SIG-M5 treated with dmso at 0.1 percent for 504 hours (cell line): Measurements from ENCODE around the gene PCDHA2.
"Not testable (repeated sequence)": the region's sequence is repeated elsewhere in the genome, so short reads cannot be mapped to it uniquely, and the experiment has no call there.

Source experiments
- DNase-seq: peaks from one replicate; lab custom pipeline; 2025; ENCODE audit not compliant: unreplicated experiment; lab: John Stamatoyannopoulos, UW

The PCDHA2 gene

DNA sequence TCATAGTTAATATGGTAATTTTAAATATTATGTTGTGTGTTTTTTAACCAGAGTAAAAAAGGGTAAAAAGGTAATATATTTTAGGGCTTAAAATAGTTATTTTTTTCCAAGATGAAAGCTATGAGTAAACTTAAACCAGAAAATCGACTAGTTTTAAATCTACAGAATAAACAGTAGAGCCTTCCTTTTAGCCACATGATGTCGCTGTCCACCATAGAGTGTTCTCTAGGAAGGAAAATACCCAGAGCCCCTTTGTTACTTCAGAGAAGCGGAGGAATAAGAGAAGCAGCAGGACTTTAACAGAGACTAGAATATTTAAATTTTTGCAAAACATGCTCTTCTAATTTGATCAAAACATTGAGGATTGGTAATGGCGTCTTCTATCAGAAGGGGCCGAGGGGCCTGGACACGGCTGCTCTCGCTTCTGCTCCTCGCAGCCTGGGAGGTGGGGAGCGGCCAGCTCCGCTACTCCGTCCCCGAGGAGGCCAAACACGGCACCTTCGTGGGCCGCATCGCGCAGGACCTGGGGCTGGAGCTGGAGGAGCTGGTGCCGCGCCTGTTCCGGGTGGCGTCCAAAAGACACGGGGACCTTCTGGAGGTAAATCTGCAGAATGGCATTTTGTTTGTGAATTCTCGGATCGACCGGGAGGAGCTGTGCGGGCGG, at the start of gene PCDHA2:
TSS of gene PCDHA2 (plus strand) at position 258 of the 664 bp plus-strand sequence.
- DNase-seq, result no peak

DNA sequence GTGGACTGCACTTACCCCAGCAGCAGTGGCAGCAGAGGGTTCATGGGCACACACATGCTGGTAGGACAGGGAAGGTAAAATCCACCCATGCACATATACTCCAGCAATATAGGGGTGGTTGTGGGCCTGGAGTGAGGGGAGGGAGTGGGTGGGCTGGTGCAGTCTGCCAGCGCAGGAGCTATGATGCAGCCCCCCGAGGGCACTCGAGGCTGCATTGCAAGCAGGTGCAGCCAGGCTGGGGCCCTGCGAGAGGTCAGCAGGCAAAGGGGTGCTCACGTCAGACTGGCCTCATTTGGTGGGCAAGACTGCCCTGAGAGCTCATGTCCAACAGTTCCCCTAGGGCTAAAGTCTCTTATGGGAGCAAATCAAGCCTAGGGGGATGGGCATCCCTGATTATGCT, 41.1 kb upstream of the PCDHA2 start:
- no peak for DNase-seq

DNA sequence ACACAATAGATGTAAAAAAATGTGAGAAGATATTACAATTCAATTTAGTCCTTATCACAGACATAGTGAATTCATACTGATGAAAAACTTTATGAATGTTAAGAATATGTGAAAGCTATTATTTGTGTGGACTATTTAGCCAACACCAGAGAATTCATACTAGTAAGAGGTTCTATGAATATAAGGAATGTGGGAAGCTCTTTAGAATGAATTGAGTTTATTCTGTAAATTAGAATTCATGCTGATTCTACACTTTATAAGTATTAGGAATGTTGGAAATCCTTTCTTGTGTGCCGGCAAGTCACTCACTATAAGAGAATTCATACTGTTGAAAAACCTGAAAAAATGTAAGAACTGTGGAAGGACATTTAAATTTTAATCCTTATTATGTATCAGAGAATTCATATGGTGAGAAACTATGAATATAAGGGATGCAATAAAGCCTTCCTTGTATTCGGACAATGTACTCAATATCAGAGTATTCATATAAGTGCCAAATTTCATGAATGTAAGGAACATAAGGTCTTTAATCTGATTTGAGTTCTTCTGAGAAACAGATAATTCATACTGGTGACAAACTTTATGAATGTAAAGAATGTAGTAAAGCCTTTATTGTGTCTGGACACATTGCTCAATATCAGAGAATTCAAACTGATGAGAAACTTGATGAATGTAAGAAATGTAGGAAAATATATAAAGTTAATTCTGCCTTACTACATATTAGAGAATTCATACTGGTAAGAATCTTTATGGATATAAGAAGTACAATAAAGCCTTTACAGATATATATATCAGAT, 30.3 kb upstream of the PCDHA2 start:
- no peak for DNase-seq

DNA sequence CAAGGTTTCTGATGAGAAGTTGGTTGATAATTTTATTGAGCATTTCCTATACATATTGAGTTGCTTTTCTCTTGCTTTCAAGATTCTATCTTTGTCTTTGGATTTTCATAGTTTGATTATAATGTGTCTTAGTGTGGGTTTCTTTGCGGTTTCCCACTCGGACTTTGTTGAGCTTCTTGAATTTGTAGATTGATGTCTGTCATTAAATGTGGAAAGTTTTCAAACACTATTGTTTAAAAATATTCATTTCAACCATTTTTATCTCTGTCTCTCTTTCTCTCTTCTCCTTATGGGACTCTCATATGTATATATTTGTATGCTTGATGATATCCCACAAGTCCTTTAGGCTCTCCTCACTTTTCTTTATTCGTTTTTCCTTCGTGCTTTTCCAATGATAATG, 27.2 kb upstream of the PCDHA2 start:
- no peak for DNase-seq

DNA sequence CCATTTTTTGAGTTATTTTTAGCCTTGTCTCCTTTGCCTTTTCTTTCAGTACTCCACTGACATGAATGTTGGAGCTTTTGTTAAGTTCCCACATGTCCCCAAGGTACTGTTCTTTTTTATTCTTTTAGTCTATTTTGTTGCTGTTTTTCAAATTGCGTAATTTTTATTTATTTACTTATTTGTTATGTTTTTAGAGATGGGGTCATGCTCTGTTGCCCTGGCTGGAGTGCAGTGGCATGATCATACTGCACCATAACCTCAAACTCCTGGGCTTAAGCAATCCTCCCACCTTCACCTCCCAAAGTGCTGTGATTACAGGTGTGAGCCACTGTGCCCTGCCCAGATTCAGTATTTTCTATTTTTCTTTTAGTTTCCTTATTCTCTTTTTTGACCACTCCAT, 14.1 kb upstream of the PCDHA2 start:
- DNase-seq, result no peak

DNA sequence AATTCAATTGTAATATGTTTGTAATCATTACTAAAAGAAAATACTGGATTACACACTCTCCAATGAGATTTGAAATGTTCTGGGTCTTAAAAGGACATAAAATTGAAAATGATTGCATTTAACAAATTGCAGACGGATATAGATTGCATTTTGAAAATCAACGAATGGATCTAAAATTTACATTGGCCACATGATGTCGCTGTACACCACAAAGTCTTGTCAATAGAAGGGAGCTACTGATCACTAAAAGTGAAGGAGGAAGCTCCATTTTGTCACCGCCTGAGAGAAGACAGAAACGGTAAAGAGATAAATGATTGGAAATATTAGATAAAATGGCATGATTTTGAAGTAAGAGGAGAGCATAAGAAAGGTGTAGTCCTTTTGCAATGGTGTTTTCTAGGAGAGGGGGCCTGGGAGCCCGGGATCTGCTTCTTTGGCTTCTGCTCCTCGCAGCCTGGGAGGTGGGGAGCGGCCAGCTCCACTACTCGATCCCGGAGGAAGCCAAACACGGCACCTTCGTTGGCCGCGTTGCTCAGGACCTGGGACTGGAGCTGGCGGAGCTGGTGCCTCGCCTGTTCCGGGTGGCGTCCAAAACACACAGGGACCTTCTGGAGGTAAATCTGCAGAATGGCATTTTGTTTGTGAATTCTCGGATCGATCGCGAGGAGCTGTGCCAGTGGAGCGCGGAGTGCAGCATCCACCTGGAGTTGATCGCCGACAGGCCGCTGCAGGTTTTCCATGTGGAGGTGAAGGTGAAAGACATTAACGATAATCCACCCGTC, 8.6 kb upstream of the PCDHA2 start, which contains the start of gene PCDHA1:
TSS of gene PCDHA1 (plus strand) at position 236 of the 782 bp plus-strand sequence.
- DNase-seq, result no peak

DNA sequence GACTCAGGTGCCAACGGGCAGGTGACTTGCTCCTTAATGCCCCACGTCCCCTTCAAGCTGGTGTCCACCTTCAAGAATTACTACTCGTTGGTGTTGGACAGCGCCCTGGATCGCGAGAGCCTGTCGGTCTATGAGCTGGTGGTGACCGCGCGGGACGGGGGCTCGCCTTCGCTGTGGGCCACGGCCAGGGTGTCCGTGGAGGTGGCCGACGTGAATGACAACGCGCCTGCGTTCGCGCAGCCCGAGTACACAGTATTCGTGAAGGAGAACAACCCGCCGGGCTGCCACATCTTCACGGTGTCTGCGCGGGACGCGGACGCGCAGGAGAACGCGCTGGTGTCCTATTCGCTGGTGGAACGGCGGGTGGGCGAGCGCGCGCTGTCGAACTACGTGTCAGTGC, 7.2 kb upstream of the PCDHA2 start:
- not testable (repeated sequence) for DNase-seq

DNA sequence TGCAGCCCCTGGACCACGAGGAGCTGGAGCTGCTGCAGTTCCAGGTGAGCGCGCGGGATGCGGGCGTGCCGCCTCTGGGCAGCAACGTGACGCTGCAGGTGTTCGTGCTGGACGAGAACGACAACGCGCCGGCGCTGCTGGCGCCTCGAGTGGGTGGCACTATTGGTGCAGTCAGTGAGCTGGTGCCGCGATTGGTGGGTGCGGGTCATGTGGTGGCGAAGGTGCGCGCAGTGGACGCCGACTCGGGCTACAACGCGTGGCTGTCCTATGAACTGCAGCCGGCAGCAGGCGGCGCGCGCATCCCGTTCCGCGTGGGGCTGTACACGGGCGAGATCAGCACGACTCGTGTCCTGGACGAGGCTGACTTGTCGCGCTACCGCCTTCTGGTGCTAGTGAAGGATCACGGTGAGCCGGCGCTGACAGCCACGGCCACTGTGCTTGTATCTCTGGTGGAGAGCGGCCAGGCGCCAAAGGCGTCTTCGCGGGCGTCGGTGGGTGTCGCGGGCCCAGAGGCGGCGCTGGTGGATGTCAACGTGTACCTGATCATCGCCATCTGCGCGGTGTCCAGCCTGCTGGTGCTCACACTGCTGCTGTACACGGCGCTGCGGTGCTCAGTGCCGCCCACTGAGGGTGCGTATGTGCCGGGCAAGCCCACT, 6.7 kb upstream of the PCDHA2 start:
- DNase-seq, result not testable (repeated sequence)

DNA sequence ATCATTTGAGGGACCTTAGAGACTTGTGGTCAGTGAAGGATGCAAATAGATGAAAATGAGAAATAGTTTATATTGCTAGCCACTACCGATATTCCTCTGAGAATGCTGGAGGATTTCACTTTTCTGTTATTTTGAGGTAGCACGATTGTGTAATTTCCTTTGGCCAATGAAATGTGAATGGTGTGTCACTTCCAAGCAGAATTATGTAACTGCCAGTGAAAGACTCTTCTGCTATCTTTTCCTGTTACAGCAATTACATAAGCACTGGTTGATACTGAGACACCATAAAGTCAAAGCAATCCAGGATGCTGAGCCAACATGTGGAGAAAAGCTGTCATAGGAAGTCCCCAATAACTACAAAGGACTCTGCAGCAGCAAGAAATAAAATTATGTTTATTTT, 3.6 kb upstream of the PCDHA2 start:
- DNase-seq, result peak; percentile 70

DNA sequence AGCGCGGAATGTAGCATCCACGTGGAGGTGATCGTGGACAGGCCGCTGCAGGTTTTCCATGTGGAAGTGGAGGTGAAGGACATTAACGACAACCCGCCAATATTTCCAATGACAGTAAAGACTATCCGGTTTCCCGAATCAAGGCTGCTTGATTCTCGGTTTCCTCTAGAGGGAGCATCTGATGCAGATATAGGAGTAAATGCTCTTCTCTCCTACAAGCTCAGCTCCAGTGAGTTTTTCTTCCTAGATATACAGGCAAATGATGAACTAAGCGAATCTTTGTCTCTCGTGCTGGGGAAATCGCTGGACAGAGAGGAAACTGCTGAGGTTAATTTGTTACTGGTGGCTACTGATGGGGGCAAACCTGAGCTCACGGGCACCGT, 598 bp downstream of the PCDHA2 start:
- DNase-seq, result no peak

DNA sequence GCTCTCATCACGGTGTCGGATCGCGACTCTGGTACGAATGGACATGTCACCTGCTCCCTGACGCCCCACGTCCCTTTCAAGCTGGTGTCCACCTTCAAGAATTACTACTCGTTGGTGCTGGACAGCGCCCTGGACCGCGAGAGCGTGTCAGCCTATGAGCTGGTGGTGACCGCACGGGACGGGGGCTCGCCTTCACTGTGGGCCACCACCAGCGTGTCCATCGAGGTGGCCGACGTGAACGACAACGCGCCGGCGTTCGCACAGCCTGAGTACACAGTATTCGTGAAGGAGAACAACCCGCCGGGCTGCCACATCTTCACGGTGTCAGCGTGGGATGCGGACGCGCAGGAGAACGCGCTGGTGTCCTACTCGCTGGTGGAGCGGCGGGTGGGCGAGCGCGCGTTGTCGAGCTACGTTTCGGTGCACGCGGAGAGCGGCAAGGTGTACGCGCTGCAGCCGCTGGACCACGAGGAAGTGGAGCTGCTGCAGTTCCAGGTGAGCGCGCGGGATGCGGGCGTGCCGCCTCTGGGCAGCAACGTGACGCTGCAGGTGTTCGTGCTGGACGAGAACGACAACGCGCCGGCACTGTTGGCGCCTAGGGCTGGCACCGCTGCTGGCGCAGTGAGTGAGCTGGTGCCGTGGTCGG, 1.5 kb downstream of the PCDHA2 start:
- not testable (repeated sequence) for DNase-seq

DNA sequence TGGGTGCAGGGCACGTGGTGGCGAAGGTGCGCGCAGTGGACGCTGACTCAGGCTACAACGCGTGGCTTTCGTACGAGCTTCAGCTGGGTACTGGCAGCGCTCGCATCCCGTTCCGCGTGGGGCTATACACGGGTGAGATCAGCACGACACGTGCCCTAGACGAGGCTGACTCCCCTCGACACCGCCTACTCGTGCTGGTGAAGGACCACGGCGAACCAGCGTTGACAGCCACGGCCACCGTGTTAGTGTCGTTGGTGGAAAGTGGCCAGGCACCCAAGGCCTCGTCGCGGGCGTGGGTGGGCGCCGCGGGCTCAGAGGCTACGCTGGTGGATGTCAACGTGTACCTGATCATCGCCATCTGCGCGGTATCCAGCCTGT, 2.1 kb downstream of the PCDHA2 start:
- no peak for DNase-seq

DNA sequence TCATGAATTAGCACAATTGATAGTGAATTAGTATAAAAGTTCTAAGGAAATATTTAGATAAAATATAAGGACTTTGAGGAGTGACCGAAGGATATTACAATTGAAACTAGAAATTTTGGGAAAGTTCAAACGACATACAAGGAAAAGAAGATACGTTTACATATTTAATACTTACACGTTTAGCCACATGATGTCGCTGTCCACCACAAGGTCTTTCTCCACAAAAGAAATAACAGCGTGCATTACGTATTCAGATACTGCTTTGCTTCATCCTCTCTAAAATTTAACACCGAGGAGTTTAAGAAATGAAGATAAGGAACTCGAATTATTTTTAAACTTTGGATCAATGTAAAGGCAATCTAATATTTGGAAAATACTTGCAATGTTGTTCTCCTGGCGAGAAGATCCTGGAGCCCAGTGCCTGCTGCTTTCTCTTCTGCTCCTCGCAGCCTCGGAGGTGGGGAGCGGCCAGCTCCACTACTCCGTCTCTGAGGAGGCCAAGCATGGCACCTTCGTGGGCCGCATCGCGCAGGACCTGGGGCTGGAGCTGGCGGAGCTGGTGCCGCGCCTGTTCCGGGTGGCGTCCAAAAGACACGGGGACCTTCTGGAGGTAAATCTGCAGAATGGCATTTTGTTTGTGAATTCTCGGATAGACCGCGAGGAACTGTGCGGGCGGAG, 6.3 kb downstream of the PCDHA2 start, which contains the start of gene PCDHA3:
TSS of gene PCDHA3 (plus strand) at position 242 of the 678 bp plus-strand sequence.
- no peak for DNase-seq

DNA sequence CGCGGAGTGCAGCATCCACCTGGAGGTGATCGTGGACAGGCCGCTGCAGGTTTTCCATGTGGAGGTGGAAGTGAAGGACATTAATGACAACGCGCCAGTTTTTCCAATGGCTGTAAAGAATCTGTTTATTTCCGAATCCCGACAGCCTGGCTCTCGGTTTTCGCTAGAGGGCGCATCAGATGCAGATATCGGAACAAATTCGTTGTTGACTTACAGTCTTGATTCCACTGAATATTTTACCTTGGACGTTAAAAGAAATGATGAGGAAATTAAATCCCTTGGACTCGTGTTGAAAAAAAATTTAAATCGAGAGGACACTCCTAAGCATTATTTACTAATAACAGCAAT, 6.8 kb downstream of the PCDHA2 start:
- no peak for DNase-seq

DNA sequence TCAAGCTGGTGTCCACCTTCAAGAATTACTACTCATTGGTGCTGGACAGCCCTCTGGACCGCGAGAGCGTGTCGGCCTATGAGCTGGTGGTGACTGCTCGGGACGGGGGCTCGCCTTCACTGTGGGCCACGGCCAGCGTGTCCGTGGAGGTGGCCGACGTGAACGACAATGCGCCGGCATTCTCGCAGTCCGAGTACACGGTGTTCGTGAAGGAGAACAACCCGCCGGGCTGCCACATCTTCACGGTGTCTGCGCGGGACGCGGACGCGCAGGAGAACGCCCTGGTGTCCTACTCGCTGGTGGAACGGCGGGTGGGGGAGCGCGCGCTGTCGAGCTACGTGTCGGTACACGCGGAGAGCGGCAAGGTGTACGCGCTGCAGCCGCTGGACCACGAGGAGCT, 7.7 kb downstream of the PCDHA2 start:
- not testable (repeated sequence) for DNase-seq

DNA sequence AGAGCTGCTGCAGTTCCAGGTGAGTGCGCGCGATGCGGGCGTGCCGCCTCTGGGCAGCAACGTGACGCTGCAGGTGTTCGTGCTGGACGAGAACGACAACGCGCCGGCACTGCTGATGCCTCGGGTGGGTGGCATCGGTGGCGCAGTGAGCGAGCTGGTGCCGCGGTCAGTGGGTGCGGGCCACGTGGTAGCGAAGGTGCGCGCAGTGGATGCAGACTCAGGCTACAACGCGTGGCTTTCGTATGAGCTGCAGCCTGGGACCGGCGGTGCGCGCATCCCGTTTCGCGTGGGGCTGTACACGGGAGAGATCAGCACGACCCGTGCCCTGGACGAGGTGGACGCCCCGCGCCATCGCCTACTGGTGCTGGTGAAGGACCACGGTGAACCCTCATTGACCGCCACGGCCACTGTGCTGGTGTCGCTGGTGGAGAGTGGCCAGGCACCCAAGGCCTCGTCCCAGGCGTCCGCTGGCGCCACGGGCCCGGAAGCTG, 8.2 kb downstream of the PCDHA2 start:
- no peak for DNase-seq

DNA sequence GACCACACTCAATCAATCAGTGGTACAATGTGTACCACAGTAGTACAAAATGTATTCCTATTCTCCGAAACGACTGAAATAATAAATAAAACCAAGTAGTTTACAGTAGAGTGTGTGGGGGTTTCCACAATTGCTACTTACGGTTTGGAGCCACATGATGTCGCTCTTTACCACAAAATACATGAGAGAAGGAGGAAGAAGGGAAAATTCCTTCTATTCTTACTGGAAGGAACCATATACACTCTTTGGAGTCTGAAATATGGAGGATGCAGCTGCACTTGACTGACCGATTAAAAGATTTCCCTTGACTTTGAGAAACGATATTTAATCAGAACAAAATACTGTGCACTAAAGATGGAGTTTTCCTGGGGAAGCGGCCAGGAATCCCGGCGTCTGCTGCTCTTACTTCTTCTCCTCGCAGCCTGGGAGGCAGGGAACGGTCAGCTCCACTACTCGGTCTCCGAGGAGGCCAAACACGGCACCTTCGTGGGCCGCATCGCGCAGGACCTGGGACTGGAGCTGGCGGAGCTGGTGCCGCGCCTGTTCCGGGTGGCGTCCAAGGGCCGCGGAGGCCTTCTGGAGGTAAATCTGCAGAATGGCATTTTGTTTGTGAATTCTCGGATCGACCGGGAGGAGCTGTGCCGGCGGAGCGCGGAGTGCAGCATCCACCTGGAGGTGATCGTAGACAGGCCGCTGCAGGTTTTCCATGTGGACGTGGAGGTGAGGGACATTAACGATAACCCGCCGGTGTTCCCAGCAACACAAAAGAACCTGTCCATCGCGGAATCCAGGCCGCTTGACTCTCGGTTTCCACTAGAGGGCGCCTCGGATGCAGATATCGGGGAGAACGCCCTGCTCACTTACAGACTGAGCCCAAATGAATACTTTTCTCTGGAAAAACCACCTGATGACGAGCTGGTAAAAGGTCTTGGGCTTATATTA, 12.5 kb downstream of the PCDHA2 start, which contains the start of gene PCDHA4:
TSS of gene PCDHA4 (plus strand) at position 235 of the 942 bp plus-strand sequence.
- DNase-seq, result no peak

DNA sequence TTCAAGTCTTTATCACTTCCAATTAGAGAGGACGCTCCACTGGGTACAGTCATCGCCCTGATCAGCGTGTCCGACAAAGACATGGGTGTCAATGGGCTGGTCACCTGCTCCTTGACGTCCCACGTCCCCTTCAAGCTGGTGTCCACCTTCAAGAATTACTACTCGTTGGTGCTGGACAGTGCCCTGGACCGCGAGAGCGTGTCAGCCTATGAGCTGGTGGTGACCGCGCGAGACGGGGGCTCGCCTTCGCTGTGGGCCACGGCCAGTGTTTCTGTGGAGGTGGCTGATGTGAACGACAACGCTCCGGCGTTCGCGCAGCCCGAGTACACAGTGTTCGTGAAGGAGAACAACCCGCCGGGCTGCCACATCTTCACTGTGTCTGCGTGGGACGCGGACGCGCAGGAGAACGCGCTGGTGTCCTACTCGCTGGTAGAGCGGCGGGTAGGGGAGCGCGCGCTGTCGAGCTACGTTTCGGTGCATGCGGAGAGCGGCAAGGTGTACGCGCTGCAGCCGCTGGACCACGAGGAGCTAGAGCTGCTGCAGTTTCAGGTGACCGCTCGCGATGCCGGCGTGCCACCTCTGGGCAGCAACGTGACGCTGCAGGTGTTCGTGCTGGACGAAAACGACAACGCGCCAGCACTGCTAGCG, 13.7 kb downstream of the PCDHA2 start:
- not testable (repeated sequence) for DNase-seq
